Cardiac fibroblast (primary cell): ENCODE measurements around the gene RPL11.

ENCODE experiments used
- DNase-seq, 2 donors: peaks; one replicate each; pipeline versions ENCODE4 v3.0.0 to v3.0.0-alpha.2; 2010; ENCODE audit warnings: low read depth in 2 of 2
- H3K4me3 ChIP-seq, 2 donors: replicated peaks in 1 of 2; 1 replicate in 1 of 2; 2 replicates in 1 of 2; pipeline ENCODE4 v1.5.1; 2011; ENCODE audit warnings: low read depth in 2 of 2, low read length in 2 of 2, mild to moderate bottlenecking in 2 of 2, moderate library complexity in 1 of 2
- TF ChIP-seq, protein P1 (sequence below): IDR thresholded peaks from one replicate; pipeline ENCODE4 v1.5.1; 2011; ENCODE audit warnings: low read depth, mild to moderate bottlenecking, low read length, inconsistent platforms

The RPL11 gene

DNA sequence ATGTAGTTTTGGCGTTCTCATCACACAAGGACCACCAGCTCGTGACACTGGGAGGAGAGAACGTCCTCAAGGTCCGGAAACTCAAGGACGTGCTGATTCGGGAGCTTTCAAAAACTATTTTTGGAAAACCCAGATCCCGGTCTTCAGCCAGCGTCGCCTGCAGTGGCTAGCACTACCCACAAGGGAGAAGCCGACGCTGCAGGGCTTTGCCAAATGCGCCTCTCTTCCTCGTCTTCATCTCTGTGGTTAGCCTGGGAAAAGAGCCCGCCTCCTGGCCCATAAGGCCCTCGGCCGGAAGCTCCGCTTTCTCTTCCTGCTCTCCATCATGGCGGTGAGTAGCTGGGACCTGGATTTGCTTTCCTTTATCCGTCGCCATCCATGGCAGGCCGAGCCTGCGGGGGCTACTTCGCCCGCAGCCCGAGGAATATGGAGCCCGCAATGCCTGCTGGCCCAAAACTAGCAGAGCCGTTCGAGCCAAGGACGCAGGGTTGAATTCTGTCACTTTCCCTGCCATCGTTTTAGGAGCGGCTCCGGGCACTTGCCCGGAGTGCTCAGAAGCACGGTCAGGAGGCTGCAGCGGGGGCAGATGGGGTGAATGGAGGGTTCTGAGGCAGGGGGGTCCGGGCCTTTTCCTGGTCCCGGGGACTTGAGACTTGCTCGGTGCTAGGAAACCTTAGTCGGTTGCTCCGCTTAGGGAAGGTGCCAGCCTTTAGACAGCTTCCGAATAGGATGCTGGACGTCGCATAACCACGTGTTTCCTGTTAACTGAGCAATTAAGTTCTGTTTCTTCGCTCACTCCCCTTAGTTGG is at the start of gene RPL11:
TSS of gene RPL11 (plus strand) at position 308 of the 809 bp plus-strand sequence. CDS start at position 326, 18 bp downstream.
- peak; percentile 98 for DNase-seq
- H3K4me3 ChIP-seq: peak within 1 kb of the TSS; percentile 83 to 94
- TF ChIP-seq, protein P1, sequence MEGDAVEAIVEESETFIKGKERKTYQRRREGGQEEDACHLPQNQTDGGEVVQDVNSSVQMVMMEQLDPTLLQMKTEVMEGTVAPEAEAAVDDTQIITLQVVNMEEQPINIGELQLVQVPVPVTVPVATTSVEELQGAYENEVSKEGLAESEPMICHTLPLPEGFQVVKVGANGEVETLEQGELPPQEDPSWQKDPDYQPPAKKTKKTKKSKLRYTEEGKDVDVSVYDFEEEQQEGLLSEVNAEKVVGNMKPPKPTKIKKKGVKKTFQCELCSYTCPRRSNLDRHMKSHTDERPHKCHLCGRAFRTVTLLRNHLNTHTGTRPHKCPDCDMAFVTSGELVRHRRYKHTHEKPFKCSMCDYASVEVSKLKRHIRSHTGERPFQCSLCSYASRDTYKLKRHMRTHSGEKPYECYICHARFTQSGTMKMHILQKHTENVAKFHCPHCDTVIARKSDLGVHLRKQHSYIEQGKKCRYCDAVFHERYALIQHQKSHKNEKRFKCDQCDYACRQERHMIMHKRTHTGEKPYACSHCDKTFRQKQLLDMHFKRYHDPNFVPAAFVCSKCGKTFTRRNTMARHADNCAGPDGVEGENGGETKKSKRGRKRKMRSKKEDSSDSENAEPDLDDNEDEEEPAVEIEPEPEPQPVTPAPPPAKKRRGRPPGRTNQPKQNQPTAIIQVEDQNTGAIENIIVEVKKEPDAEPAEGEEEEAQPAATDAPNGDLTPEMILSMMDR: peak; percentile 87

DNA sequence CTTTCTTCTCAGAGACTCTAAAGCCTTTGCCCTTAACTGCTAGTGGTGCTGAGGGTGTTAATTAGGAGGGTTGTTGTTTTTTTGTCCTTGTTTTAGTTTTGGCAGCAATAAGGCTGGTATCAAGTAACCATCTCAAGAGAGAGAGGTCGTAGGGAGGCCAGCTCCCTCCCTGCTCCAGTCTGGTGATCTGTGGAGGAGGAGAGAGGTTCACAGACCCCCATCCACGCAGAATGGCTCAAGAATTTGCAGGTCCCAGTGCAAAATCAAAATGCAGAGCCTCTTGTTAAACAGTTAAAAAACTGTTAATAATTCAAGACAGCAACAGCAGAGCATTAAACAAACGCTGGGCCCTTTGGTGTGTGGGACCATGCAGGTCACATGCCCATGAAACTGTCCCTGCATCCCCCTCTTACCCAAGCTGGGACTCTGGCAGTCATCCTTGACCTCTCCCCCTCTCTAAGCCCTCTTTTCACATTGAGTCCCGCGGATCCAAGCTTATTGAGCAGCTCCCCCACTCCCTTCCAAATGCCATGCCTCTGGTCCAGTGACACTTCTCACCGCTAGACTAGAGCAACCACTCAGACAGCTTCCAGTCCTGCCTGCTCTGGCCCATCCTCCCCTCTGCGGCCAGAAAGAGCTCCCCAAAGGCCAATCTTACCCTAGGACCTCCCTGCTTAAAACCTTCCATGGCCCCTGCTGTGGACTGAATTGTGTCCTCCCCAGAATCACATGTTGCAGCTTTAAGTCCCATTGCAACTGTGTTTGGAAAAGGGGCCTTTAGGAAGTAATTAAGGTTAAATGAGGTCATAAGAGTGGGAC is 47.7 kb upstream of the RPL11 start:
- TF ChIP-seq, protein P1: no peak
- peak in 1 of 2 donors; percentile 40 for DNase-seq
- no peak overlapping the region for H3K4me3 ChIP-seq

DNA sequence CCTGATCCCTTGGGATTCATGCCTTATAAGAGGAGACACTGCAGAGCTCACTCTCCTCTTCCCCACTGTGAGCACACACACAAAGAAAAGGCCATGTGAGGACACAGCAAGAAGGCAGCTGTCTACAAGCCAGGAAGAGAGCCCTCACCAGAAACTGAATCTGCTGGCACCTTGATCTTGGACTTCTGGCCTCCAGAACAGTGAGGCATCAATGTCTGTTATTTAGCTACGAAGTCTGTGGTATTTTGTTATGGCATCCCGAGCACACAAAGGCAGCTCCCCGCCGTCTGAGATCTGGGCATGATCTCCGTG is 47.1 kb upstream of the RPL11 start:
- H3K4me3 ChIP-seq: no peak overlapping the region
- TF ChIP-seq, protein P1: no peak
- no peak for DNase-seq

DNA sequence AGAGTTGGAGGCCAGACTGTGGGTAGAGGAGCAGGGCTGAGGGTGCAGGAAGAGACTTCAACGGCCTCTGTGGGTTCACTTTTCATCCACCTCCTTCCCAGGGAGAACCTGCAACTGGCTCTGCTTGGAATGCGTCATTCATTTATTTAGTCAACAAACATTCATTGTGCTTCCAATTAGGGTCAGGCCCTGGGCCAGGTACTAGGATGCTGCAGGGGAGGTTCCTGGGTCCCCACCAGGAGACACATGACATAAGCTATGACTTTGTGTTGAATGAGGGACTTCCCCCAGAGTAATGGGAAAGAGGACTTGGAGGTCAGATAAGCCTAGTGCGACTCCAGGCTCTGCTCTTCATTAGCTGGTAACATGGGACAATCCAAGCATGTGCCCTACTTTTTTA is 46.3 kb upstream of the RPL11 start:
- TF ChIP-seq, protein P1: no peak
- H3K4me3 ChIP-seq: no peak overlapping the region
- DNase-seq: no peak

DNA sequence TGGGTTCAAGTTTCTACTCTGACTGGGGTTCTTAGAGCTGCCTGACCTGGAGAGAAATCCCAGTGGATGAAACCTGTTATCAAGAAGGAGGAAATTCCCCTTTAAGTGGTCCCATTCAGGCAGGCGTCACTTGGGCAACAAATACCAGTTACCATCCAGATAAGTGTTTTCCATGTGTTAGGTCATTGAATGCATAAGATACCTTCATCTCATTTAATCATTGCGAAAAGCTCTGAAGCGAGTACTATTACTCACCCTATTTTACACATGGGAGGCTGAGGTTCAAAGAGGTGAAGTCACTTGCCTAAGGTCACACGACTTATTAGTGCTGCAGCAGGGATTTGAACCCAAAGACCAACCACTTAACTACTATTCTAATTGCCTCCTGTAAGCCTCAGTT is 45.5 kb upstream of the RPL11 start:
- TF ChIP-seq, protein P1: no peak
- no peak for DNase-seq
- no peak overlapping the region for H3K4me3 ChIP-seq

DNA sequence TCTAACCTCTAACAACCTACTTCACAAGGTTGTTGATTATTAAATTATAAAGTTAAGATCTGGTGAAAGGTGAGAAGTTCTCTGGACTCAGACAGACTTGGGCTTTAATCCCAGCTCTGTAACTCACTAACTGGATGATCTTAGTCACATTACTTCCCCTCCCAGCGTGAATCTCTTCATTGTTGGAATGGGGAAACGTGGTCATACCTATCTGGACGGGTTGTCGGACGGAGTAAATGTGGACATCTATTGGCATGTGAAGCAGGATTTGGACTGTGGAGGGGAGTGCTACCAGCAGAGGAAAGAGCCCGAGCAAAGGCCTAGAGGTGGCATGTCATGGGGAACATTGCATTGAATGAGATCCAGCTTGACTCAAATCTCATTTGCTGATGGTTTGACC is 45.1 kb upstream of the RPL11 start:
- TF ChIP-seq, protein P1: no peak
- DNase-seq: no peak
- H3K4me3 ChIP-seq: no peak overlapping the region
